Progenitor cell of endocrine pancreas (in vitro differentiated cells): ENCODE measurements around the gene MEIS2. TPM values are rescaled to one million over a fixed set of nuclear protein-coding genes. Genes with fewer than 3 reads are reported as not detected.

Source experiments
- DNase-seq: peaks from one replicate; pipeline ENCODE4 v3.0.0; 2021; ENCODE audit warnings: low spot score; ENCODE audit not compliant: unreplicated experiment
- H3K27ac Mint-ChIP-seq: 2 replicates; pipeline ENCODE4 v1.8.0; 2021; ENCODE audit warnings: mild to moderate bottlenecking, moderate library complexity, mixed read lengths
- H3K27me3 Mint-ChIP-seq: 2 replicates; pipeline ENCODE4 v1.8.0; 2021; ENCODE audit warnings: mixed read lengths
- H3K36me3 Mint-ChIP-seq: 2 replicates; pipeline ENCODE4 v1.8.0; 2022; ENCODE audit warnings: mixed read lengths; ENCODE audit not compliant: insufficient read depth
- H3K4me1 Mint-ChIP-seq: 2 replicates; pipeline ENCODE4 v1.8.0; 2021; ENCODE audit warnings: low read depth, mixed read lengths
- H3K4me3 Mint-ChIP-seq: 2 replicates; pipeline ENCODE4 v1.8.0; 2021; ENCODE audit warnings: low read depth, mild to moderate bottlenecking, moderate library complexity, mixed read lengths
- H3K9me3 Mint-ChIP-seq: 2 replicates; pipeline ENCODE4 v1.8.0; 2021; ENCODE audit warnings: low read depth, mixed read lengths
- CTCF ChIP-seq: fragments of 200-600 bp; sonication (generic); IDR thresholded peaks from one replicate; pipeline ENCODE4 v1.5.0; 2021; ENCODE audit warnings: antibody characterized with exemption, mild to moderate bottlenecking; ENCODE audit not compliant: unreplicated experiment
- total RNA-seq: library from RNA; stranded (reverse); gene quantifications from 2 replicates; pipeline ENCODE4 v1.2.1, GENCODE V29; 2021

The MEIS2 gene
- total RNA-seq, 1 donor from 2014 or later, result 133 TPM

- DNase-seq, result no peak
- Mint-ChIP-seq H3K4me1 (peaks cover 41% of the 10 kb centered on the region), H3K36me3 (peaks cover 23% of the 10 kb centered on the region), H3K27ac (peak overlapping the region; percentile 95), H3K9me3 (peaks cover 5% of the 10 kb centered on the region), H3K4me3 (no peak overlapping the region), H3K27me3 (no peaks in the 10 kb centered on the region)
- no peak for TF ChIP-seq CTCF
Measured at GRCh38 chr15:37055481-37055880, 44.9 kb downstream of the MEIS2 start.

- Mint-ChIP-seq H3K9me3 (peaks cover 5% of the 10 kb centered on the region), H3K27ac (no peak overlapping the region), H3K4me1 (peaks cover 42% of the 10 kb centered on the region), H3K27me3 (no peaks in the 10 kb centered on the region), H3K4me3 (no peak overlapping the region), H3K36me3 (peaks cover 27% of the 10 kb centered on the region)
- DNase-seq, result no peak
- TF ChIP-seq CTCF, result no peak
Measured at GRCh38 chr15:37054336-37054735, 46.0 kb downstream of the MEIS2 start.

- H3K4me3 Mint-ChIP-seq, result no peak overlapping the region
Measured at GRCh38 chr15:37053166-37053565, 47.2 kb downstream of the MEIS2 start.

GRCh38 chr15:37050345-37050744, 50.0 kb downstream of the MEIS2 start:
- H3K27ac Mint-ChIP-seq, result peak overlapping the region; percentile 59

More at GRCh38 chr15:37053166-37053565, 47.2 kb downstream of the MEIS2 start:
- H3K27ac Mint-ChIP-seq, result no peak overlapping the region
- no peaks in the 10 kb centered on the region for H3K27me3 Mint-ChIP-seq
- peaks cover 5% of the 10 kb centered on the region for H3K9me3 Mint-ChIP-seq
- DNase-seq, result no peak
- H3K4me1 Mint-ChIP-seq, result peaks cover 34% of the 10 kb centered on the region
- no peak for TF ChIP-seq CTCF
- H3K36me3 Mint-ChIP-seq, result peaks cover 27% of the 10 kb centered on the region

GRCh38 chr15:37046876-37047614, 53.3 kb downstream of the MEIS2 start:
- Mint-ChIP-seq H3K9me3 (peaks cover 5% of the 10 kb centered on the region), H3K4me1 (peaks cover 33% of the 10 kb centered on the region), H3K27ac (peak overlapping the region; percentile 50), H3K27me3 (no peaks in the 10 kb centered on the region), H3K4me3 (no peak overlapping the region), H3K36me3 (peaks cover 27% of the 10 kb centered on the region)
- no peak for DNase-seq
- TF ChIP-seq CTCF, result no peak

More at GRCh38 chr15:37050345-37050744, 50.0 kb downstream of the MEIS2 start:
- H3K4me3 Mint-ChIP-seq, result no peak overlapping the region
- peaks cover 24% of the 10 kb centered on the region for H3K36me3 Mint-ChIP-seq
- no peaks in the 10 kb centered on the region for H3K27me3 Mint-ChIP-seq
- peaks cover 5% of the 10 kb centered on the region for H3K9me3 Mint-ChIP-seq
- H3K4me1 Mint-ChIP-seq, result peaks cover 28% of the 10 kb centered on the region
- TF ChIP-seq CTCF, result no peak
- DNase-seq, result no peak
